Activated CD4-positive, alpha-beta T cell treated with anti-CD3 and anti-CD28 coated beads, Interleukin-2, amount 50 U/mL, for 24 hours (primary cell): Measurements from ENCODE around the gene ERN1.

Source experiments
- DNase-seq, 2 donors: peaks; one replicate each; pipeline ENCODE4 v3.0.0-alpha.2; 2020; ENCODE audit warnings: low read depth in 1 of 2, low spot score in 1 of 2

Gene ERN1

DNA sequence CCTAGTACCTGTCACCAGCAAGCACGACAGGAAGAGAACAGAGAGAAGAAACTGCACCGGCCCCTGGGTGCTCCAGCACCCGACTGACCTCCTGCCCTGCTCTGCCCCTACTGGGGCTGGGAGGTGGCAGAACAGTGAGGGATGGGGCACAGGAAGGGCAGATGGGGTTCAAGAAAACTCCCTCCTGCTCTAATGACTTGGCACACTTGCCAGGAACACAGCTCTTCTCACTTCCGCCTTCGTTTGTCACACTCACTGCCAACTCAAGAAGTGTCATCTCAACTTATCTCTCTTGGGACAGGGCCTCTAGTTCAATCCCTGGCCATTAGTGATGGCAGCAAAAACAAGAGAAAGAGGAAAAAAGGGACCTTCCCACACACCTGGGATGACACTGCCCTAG lies 66.9 kb downstream of the ERN1 start:
- no peak for DNase-seq

DNA sequence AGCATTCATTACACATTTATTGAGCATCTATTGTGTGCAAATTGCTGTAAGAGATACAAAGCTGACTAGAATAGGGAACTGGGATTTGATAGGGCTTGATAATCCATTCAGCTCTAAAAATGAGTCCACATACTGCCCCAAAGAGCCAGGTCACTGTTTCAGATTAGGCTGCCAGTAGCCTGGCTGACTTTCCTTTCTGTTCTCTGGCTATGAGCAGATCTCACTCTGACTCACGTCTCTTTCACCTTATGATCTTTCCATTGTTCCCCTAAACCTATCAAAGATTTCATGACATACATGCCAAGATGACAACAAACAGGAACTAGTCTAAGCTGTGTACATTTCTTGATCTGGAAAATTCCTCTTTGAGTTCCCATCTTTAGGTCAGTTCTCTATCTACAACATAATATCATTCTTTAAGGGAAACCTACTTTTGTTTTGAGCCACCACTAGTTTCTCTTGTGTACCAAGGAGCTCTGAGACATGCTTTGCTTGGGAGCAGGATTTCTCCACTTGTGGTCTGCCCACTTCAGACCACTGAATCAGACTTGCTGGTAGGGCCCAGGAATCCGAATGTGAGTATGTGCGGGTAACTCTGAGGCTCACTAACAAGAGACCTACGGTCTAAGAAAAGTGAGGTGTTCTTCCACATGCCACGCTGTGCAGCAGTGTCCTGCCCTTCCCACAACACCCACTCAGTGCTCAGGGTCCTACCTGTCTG lies 68.6 kb downstream of the ERN1 start:
- DNase-seq, result no peak

DNA sequence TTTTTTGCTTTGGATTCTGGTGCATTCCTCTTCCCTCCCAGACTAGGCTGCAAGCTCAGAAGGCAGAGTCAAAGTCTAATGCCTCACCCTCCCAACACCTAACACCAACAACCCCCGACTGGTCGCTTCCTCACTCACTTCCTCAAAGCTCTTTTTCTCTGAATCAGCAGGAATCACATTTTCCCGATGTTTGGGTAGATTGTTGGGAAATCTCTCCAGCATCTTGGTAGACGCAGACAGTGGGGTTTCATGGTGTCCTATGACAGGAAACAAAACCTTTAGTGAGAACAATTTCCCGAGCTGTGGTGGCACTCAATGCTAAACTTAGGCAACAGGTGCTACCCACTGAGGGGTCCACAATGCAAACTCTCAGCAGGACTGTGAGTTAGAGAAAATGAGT lies 69.6 kb downstream of the ERN1 start:
- no peak for DNase-seq

DNA sequence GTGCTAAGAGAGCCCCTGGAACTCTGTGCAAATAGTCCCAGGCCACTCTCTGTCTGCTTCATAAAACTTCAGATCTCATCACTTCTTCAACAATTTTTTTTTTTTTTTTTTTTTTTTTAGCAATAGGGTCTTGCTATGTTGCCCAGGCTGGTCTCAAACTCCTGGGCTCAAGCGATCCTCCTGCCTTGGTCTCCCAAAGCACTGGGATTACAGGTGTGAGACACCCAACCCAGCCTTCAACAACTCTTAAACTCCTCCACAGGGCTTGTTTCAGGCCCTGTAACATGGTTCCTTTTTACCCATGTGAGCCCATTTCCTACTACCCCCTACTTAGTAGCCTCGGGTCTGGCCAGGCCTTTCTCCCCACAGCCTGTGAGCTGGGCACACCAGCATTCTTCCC lies 70.2 kb downstream of the ERN1 start:
- DNase-seq, result no peak

DNA sequence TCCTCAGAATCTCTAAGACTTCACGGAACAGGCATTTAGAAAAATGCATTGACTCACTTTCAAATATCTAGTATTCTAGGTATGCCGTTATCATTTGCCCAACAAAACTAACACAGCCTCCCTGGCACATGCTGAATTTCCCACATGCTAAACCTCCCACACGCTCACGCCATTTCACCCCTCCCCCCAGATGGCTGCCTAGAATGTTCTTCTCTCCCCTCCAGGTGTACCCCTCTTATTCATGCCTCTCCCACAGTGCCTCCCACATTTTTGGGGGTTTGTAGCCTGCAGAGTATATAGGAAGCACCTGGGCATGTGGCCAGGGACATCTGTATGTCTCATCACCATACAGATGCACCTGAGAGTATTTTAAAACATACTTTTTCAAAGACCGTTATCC lies 71.3 kb downstream of the ERN1 start:
- no peak for DNase-seq

DNA sequence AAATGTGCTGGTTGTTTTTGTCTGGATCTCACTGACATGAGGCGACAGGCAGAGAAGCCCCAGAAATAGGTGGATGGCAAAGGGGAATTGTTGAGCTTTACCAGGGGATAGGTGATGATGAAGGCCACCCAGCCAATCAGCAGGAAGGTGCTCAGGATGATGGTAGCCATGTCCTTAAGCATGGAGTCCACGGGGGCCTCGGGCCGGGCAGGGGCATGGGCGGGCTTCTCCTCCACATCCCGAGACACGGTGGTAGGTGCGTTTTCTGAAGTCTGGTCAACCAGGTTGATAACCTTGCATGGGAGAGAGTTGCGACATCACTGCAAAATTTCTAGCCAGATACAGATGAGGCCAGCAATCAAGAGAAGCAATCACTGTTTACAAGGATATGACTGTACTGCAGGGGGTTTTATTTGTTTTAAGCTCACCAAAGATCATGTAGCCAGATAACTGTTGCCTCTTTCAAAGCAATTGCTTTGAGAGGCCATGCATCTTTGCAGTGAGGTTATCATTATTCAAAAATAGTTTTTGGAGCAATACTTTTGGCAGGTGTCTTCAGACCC lies 72.2 kb downstream of the ERN1 start:
- DNase-seq, result no peak

DNA sequence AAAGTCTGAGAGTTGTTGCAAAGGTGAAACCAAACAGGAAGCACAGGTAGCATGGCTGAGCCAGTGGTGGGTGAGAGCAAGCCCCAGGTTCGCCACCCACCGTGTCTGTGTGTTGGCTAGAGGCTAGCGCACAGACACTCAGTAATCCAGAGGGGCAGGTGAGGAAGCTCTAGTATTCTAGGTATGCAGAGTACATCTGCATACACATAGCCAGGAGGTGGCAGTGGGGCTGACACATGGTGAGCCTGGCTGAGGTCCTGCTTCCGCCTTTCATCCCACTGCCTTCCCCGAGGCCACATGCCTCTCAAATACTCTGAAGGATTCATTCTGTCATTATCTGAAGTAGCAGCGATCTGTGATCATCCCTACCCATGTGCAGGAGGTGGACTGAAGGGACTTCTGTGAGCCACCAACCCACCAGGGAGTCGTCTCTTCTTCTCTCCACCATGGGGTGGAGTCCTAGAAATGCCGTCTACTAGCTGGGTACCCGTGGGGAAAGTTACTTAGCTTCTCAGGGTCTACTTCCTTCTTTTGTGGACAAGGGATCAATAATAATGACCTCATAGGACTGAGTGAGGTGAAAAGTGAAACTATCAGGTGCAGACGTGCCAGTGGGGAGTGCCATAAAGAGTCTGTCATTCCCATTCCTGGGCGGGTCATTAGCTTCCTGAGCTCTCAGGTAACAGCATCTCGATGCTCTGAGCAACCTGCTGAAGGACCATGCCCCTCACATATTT lies 73.5 kb downstream of the ERN1 start:
- DNase-seq, result no peak

DNA sequence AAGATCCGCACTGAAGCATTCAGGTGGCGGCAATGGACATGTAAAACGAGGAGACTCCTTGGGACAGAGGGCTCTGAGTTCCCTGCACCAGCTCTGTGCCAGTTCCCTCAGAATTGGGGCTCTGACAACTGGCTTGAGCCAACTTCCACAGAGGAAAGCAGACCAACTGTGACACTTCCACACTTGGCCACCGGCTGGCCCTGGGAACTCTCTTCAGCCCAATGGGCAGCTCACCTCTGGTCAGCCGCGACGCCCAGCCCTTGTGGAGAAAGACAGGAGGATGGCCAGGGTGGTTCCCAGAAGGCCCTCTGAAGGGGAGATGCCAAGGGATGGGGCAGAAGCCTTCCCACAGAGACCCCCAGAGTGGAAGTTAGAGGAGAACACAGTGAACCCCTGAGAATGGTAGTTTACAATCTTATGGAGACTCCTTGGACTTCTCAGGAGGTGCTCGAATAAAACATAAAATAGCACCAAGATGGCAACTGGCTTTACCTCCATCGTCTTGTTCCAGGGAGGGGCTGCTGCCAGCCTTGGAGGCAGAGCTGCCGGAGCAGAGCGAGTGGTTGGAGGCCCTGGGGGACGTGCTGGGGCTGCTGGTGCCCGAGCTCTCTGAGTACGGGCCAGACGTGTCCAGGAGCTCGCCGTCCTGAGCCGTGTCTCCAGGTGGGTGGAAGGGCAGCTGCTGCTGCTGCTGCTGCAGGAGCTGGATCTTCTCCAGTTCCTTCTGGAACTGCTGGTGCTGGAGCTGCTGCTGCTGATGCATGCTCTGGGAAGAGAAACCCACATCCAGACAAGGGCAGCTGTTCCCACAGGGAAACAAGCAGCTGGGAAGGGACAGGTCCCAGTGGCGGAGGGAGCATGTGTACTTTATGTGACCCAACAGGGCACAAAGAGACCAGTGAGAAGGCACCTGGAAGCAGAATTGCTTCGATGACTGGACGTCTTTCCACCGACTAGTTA lies 74.5 kb downstream of the ERN1 start:
- DNase-seq, result no peak

DNA sequence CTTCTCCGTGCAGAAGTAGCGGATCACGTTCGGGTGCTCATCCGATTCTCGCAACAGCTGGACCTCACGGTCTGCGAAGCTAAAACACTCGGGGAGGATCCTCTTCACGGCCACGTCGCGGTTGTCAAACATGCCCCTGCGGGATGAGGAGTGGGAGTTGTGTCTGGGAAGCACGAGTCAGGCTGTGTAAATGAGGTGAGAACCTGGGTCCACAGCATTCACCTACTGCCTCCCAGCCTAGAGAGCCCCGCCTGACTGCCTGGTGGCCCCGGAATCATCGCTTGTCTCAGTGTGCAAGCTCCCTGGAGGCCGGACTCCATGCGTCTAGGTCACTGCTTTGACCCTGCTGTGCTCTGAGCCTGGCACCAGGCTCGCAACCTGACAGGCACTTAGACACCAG lies 75.6 kb downstream of the ERN1 start:
- no peak for DNase-seq

DNA sequence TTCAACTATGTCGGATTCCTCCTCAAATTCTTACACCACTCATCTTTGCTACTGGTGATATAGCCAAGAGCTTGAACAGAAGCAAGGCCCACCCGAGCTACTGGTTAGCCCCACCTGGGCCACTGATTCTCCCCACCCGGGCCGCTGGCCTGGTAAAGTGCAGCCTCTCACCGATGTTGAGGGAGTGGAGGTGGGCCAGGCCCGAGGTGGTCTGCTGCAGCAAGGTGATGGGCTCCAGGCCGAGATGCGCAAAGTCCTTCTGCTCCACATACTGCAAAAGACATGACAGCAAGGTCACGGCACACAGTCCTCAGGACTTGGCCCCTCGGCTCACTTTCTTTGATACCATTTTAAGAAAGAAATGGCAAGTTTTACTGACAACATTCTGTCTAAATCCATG lies 76.8 kb downstream of the ERN1 start:
- DNase-seq, result no peak

DNA sequence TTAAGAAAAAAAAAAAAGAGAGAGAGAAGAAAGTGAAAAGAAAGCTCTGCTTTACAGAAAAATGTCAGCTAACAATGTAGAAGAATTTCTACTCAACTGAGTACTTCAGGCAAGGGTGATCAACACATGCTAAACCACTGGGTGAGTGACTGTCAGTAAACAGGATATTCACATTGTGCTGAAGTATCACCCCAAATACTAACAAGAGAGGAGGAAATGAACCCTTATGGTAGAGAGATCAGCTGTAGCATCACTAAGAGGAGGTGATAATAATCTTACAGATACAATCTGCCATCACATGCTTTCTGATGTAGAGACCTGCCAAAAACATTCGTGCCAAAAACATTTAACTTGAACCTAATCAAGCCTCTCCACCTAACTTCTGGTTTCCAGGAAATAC lies 78.8 kb downstream of the ERN1 start:
- no peak for DNase-seq

DNA sequence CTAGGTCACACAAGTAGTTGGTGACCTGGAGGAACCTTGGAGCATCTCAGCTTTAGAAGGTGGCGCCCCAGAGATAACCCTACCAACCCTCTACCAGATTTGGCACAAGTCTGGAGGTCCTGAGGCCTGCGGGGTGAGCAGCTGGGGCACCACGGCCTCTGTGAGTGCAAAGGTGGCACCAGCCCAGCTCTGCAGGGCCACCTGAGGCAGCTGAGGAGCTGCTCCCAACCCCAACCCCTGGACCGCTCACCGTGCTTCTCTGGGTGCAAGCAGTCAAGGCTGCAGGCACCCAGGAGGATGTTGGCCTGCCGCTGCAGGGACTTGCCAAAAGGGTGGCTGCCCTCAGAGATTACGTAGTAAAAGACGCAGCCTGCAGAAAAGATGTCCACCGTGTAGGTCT lies 81.1 kb downstream of the ERN1 start:
- DNase-seq, result no peak

DNA sequence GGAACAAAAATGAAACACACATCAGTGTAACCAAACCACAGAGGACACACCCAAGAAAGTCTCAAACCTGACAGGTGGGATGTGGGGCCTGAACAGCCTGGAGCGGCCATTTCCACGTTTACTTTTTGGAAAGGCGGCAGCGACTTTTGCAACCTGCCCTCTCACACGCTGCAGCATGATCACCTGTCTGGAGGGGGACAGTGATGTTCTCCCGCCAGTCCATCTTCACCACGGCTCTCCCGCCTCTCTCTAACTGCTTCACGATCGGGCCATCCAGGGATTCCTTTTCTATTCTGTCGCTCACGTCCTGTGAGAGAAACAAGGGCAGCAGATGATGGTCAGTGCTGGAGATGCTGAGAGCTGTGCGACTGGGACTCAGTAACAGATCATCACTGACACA lies 84.8 kb downstream of the ERN1 start:
- no peak for DNase-seq

DNA sequence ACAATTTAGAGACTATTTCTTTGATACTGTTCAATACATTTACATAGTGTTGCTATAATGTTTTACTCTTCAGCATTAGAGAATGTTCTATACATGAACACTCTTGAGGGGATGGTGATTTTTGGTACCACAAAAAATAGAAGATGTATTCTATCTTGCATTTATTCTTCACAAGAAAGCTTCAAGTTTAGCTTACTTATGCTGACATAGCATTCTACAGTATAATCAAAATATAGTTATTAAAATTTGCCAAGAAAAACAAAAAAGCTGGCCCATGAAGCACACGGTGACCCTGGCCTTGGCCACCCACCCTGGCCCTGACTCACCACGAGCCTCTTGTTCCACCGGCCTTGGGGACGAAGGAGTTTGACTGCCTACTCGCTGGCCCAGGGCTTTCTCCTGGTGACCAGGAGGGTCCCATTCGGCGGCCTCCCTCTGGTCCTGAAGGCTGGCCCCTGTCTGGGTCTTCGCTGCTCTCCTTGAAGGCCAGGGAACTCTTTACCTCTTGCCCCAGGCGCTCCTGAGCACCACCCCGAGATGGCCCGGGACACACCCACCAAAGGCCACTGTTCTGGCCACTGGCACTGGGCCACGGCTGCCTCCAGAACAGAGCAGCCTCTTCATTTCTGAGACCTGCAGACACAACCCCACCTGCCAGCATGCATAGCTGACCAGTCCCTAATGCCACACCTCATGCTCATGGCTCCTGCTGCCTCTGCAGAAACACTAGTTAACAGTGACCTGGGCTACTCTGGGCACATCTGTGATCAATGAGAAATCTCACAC lies 87.1 kb downstream of the ERN1 start:
- DNase-seq, result no peak

DNA sequence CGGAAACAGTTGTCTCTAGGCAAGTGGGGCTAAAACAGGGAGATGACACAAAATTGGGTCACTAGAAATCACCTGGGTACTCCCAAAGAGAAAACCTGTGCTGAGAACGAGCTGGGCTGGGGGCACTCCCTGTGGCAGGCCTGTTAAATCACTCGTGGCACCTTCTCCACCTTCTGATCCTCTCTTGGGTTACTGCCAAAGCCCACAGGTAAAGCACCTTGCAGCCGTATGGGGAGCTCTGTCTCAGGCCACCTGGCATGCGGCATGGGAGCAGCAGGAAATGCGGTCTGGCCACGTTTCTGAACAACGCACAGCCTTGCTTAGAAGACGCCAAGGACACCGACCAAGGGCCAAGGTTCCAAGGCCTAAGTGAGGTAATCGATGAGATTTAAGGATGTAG lies 88.0 kb downstream of the ERN1 start:
- no peak for DNase-seq

DNA sequence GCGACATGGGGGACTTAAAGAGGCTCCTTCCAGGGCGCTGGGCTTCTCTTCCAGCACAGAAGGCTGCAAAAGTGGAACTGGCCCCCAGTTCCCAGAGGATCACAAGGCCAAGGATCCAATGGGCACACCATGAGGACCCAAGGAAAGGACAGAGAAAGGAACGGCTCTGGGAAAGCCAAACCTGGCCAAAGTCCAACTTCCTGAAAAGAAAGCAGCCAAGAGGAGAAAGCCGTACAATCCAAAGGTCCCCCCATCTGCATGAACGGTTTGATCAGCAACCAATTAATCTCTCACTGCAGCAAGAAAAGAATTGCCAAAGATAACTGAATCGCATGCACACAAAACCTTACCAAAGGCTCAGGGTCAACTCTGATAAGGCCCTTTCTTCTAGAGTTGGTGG lies 89.7 kb downstream of the ERN1 start:
- DNase-seq, result no peak

DNA sequence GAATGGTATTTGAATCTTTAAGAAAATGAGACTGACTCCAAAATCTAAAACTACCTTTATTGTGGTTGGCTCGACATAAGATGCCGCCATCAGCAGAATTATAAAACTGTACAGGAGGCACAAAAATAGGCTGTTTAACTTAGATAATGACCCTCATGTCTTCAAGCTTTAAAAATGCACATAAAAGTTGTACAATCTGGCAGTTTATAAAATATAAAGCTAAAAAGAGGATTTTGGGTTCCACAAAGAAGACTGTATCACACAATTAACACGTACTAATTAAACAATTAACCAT lies 90.9 kb downstream of the ERN1 start:
- no peak for DNase-seq

DNA sequence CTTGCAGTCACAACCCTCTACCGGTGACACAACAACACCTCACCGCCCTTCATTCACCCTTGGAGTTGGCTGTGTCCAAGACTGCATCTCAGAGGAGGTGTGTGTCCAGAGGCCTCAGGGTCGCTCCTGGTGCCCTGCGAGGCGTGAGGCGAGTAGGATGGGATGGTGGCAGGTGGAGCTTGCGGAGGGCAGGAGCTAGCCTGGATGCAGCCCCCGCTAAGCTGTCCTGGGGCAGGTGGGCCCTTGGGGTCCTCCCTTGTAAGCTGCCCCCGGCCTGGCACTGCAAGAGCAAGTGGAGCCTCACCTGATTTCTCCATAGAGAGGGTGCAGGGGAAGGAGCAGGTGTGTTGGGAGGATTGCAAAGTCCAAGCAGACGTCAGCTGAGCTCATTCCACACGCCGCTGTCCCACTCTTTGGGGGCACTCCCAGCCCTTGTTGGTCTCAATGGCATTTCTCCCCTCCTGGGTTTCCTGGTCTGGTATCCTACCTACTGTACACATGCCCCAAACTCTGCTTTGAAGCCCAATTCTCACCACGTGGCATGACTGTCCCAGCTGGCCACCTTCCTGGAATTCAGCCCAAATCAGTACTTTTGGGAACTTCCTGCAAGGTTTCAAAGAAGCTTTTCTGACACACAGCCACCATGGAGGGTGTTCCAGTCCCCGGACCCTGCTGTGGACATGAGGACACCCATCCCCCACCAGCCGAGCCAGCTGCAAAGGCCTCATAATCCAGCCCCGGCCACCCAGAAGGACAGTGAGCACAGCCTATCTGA lies 91.4 kb downstream of the ERN1 start:
- no peak for DNase-seq

DNA sequence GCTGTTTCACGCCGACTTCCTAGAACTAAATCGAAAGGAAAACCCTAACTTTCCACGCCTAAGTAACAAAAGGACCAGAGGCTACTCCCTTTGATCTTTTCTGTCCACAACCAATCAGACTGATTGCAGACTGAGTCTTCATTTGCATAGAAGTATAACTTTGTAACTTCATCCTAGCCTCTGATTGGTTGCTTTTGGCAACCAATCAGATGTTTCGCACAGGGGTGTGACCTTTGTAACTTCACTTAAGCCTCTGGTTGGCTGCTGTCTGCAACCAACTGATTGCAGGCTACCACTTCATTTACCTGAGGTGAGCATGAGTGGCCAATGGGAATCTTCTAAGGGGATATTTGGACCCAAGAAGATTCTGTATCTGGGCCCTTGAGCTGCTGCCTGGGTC lies 92.1 kb downstream of the ERN1 start:
- DNase-seq, result no peak

DNA sequence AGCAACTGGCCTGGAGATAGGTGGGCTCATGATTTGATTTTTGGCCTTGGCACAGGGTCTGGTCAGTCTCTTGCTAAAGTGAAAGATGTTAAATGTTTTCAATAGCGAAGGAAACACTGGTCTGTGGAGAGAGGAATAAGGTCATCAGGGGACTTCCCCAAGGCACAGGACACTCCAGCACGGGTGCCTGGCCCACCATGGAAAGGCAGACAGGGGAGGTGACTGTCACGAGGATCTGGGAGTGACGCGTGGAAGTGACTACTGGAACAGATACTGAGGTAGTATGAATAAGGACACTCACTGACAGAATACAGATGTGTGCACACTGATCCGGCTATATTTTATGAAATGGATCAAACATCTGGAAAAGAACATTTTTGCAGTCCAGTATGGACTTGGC lies 92.8 kb downstream of the ERN1 start:
- no peak for DNase-seq
